Astrocyte of the cerebellum (primary cell): ENCODE measurements around the gene EHD1.
"Not testable (repeated sequence)": the region's sequence is repeated elsewhere in the genome, so short reads cannot be mapped to it uniquely, and the experiment has no call there.

ENCODE experiments used
- DNase-seq: peaks from one replicate; pipeline ENCODE4 v3.0.0-alpha.2; 2011; ENCODE audit warnings: low read depth
- H3K4me3 ChIP-seq: 2 replicates; pipeline ENCODE4 v1.5.1; 2011; ENCODE audit warnings: mild to moderate bottlenecking, low read depth, low read length, moderate library complexity
- in situ Hi-C: cut with HindIII; loops from 2 replicates; pipeline ENCODE4 v1.10.0; 2017; ENCODE audit warnings: low sequenced_read_pairs
- TF ChIP-seq, protein P1 (sequence below): IDR thresholded peaks from 2 replicates; pipeline ENCODE4 v1.5.1; 2012; ENCODE audit warnings: low read length, low read depth, moderate library complexity, mild to moderate bottlenecking; ENCODE audit errors: missing control alignments

Gene EHD1

DNA sequence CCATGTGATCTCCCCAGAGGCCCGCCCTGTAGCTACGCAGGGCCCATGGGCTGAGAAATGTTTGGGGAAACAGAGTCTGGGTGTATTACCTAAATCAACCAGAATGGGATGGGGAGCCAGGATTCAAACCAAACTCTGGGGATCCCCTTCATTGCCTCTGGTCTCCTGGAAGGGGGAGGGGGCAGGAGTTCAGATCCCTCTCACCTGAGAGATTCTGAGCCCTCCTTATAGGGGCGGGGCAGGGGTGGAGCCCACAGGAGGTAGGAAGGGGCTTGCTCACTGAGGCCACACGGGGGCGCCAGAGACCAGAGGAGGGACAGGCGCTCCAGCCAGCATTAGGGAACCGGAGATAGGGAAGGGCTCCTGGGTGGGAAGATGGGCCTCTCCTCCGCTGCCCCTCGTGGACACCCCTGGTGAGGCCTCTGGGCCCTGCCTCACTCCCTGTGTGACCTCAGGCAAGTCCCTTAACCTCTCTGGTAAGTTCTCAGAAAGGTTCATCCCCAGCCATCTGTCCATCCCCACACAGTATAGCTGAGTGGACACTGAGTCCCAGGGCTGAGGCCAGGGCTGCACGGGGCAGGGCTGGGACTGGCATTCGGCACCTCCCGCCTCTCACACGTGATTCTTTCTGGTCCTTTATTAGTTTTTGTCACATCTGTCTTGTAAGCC is 31.3 kb downstream of the EHD1 start:
- H3K4me3 ChIP-seq = no peak overlapping the region
- in situ Hi-C loops = loop anchor here (5.0 kb wide), 1 partner anchor 45 kb away; no protein-coding TSS in a partner anchor
- DNase-seq = peak; percentile 76
- TF ChIP-seq, protein P1, sequence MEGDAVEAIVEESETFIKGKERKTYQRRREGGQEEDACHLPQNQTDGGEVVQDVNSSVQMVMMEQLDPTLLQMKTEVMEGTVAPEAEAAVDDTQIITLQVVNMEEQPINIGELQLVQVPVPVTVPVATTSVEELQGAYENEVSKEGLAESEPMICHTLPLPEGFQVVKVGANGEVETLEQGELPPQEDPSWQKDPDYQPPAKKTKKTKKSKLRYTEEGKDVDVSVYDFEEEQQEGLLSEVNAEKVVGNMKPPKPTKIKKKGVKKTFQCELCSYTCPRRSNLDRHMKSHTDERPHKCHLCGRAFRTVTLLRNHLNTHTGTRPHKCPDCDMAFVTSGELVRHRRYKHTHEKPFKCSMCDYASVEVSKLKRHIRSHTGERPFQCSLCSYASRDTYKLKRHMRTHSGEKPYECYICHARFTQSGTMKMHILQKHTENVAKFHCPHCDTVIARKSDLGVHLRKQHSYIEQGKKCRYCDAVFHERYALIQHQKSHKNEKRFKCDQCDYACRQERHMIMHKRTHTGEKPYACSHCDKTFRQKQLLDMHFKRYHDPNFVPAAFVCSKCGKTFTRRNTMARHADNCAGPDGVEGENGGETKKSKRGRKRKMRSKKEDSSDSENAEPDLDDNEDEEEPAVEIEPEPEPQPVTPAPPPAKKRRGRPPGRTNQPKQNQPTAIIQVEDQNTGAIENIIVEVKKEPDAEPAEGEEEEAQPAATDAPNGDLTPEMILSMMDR = peak; percentile 90

DNA sequence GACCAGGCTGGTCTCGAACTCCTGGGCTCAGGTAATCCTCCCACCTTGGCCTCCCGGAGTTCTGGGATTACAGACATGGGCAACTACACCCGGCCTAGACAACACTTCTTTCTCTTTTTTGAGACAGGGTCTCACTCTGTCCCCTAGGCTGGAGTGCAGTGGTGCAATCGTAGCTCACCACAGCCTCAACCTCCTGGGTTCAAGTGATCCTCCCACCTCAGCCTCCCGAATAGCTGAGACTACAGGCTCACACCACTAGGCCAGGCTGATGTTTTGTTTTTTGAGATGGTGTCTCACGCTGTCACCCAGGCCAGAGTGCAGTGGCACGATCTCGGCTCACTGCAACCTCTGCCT is 32.7 kb downstream of the EHD1 start:
- H3K4me3 ChIP-seq, DNase-seq: not testable (repeated sequence)
- in situ Hi-C loops = loop anchor here (5.0 kb wide), 1 partner anchor 47 kb away; no protein-coding TSS in a partner anchor

DNA sequence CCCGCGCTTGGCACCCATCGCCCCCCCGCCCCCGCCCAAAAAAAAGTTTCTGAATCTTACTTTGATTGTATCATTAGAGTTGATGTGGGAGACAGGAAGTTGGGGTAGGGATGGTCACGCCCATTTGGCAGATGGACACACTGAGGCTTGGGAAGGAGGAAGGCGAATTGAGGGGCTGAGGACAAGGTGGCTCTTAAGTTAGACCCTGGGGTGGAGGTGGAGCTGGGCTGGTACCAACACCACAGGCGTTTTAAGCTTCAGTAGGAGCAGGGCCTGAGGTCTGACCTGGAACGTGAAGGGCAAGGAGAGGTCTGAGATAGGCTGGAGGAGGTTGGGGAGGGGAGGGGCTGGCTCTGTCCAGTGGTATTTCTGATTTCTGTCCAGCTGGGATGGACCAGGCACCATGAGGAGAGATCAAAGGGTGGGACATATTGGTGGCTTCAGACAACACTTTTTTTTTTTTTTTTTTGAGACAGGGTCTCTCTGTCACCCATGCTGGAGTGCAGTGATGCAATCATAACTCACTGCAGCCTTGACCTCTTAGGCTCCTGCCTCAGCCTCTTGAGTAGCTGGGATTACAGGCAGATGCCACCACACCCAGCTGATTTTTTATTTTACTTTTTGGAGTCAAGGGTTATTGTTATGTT is 33.2 kb downstream of the EHD1 start:
- in situ Hi-C loops = loop anchor here (5.0 kb wide), 1 partner anchor 47 kb away; no protein-coding TSS in a partner anchor
- no peak overlapping the region for H3K4me3 ChIP-seq

DNA sequence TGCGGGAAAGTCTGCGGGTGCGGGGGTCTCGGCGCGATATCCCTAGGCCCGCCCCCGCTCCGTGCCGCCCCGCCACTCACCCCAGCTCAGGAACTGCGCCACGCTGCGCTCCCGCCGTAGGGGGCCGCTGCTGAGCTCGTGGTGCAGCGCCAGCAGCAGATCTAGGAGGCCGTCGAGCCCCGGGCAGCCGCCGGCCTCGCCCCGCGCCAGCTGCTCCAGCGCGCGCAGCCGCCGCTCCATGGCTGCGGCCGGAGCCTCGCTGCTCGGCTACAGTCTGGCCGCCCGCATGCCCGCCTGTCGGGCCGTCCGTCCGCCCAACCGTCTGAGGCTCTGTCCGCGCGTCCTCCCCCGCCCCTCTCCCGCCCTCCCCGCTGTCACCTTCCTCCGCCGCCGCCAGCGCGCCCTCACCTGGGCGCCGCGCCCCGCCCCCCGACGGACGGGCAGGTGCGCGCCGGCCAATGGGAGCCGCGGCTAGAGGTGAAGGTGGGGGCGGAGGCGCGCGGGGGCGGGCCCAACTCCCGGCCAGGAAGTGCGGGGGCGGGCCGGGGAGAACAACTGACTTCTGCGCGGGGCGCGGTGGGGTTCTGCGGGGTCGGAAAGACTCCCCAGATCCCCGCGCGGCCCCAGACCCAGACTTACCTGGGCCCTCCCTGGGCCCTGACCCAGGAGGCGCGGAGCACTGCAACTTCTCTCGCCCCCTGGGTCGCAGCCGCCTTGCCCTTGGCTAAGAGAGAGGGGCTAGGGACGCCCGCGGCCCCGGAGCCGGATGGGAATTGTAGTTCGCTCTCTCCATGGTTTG is 33.9 kb downstream of the EHD1 start, which contains the start of gene CDC42BPG:
Gene CDC42BPG (minus strand): TSS at position 324 of the 799 bp plus-strand sequence. CDS start 84 bp downstream, at position 240.
- H3K4me3 ChIP-seq = peak within 1 kb of the TSS; percentile 28
- in situ Hi-C loops = loop anchor here (5.0 kb wide), 1 partner anchor 48 kb away; no protein-coding TSS in a partner anchor
- TF ChIP-seq, protein P1 = peak; percentile 30
- no peak for DNase-seq

More for the DNA sequence above, 33.2 kb downstream of the EHD1 start:
- no peak for DNase-seq
- TF ChIP-seq, protein P1 = no peak

DNA sequence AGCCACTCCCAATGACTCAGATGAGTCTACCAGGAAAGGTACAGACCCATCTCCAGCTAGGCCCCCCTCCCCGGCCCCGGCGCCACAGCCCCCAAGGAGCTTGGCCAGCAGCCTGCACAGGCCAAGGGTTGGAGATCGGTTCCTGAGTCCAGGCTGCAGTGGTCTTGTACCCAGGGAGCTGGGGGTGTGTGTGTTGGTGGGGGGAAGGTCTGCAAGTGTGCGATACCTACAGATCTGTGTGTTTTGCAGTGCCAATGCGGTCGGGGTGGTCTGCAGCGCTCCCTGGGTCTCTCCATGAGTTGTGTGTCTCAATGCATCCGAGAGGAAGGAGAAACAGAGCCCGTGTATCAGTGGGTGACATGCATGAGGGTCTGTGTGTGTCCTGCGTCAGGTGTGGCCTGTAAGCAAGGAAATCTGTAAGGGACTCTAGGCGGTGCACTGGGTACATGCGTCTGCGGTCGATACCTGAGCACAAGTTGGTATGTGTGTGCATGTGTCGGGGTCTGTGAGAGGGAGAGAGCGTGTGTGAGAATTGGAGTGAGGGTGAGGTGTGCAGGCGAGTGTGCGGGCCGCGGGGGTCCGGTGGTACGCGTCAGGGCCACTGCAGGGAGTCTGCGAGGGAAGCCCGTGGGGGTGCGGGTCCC is 34.6 kb downstream of the EHD1 start:
- TF ChIP-seq, protein P1 = no peak
- in situ Hi-C loops = no loop called here
- no peak overlapping the region for H3K4me3 ChIP-seq
- no peak for DNase-seq

DNA sequence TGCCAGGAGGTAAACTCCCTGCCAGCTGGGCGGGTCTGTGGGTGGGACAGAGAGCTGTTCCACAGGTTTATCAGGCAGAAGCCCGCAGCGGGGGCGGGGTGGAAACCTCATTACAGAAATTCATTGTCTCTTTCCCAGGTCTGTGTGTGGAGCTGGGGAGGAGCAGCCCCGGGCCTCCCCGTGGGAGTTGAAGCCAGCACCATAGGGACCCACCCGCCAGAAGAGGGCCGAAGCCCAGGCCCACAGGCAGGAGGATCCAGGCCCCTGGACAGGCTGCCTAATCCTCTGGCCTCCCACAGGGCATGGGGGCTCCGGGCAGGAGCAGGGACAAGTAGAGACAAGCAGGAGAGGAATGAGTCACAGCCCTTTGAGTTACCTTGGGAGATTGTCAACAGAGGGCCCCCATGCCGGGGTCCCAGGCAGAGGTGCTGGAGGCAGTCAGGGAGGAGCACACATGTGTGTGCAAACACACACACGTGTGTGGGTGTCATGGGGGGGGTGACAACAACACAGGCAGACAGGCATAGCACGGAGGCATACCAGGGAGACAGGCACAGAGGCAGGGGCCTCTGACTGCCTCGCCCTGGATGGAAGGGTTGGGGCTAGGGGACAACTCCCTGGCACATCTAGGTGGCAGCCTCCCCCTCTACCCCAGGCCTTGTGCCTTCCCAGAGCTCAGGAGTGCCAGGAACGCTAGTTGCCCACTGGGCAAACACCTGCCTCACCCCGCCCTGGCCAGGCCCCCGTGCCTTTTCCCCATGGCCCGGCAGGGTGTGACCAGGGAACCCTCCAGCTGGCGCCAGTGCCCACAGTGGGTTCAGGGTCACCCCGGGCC is 35.4 kb downstream of the EHD1 start:
- in situ Hi-C loops = no loop called here
- no peak for DNase-seq
- TF ChIP-seq, protein P1 = no peak
- H3K4me3 ChIP-seq = no peak overlapping the region
